Retina (tissue), 1 donor: ENCODE data around the gene TOB1.
A peak's percentile ranks its signal among the peaks of the same experiment; 100 is the strongest.

Experiments
- DNase-seq: peaks from one replicate; pipeline ENCODE4 v3.0.0-alpha.2; 2016

TOB1 gene, protein sequence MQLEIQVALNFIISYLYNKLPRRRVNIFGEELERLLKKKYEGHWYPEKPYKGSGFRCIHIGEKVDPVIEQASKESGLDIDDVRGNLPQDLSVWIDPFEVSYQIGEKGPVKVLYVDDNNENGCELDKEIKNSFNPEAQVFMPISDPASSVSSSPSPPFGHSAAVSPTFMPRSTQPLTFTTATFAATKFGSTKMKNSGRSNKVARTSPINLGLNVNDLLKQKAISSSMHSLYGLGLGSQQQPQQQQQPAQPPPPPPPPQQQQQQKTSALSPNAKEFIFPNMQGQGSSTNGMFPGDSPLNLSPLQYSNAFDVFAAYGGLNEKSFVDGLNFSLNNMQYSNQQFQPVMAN

DNA sequence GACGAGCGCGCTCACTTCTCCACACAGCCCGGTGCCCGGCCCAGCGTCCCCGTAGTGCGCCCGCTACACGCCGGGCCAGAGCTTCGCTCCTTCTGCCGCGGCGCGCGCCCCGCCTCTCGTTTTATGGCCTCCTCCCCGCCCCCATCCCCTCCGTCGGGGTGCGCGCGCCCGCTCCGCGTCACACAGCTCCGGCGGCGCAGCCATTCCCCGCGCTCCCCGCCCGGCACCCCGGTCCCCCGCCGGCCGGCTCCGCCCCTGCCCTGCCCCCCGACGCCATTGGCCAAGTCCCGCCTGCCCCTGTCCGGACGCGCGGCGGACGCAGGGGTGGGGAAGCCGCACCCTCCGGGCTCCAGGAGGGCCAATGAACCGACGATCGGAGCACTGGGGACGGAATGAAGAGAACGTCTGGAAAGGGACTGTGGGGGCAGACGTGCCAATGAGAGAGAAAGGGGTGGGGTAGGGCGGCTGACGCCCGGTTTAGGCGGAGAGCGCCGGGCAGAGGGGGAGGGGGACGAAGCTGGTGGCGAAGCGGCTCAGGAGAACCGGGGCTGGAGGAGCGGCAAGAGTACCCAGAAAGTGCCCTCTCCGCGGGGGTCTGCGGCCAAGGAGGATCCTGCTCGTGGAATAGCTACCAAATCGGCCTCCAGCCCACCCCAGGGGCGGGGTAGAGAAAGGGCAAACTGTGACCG, at the start of gene TOB1:
Gene TOB1 (minus strand): TSS at position 94 of the 689 bp plus-strand sequence. CDS start 2,337 bp downstream, outside the sequence.
- DNase-seq: peak; percentile 93

DNA sequence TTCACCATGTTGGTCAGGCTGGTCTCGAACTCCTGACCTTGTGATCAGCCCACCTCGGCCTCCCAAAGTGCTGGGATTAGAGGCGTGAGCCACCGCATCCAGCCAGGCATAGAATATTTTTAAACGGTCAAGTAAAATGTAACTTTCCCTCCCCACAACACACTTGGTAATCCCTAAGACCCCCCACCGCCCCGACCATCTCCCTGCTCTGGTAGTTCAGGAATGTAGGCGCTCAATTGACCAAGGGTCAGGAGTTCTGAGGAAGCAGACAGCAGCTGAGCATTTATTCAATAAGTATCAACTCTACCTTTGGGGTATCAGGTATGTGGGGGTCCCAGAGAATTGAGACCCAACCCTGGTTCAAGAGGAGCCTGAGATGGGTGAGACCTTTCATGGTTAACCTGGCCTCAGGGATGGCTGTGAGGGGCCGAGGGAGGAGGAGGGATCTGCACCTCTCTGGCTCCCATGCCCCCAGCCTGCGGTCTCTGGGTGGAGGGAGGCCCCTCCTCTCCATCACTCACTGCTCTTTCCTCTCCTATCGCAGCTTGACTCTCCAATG, 48.4 kb upstream of the TOB1 start:
- no peak for DNase-seq

DNA sequence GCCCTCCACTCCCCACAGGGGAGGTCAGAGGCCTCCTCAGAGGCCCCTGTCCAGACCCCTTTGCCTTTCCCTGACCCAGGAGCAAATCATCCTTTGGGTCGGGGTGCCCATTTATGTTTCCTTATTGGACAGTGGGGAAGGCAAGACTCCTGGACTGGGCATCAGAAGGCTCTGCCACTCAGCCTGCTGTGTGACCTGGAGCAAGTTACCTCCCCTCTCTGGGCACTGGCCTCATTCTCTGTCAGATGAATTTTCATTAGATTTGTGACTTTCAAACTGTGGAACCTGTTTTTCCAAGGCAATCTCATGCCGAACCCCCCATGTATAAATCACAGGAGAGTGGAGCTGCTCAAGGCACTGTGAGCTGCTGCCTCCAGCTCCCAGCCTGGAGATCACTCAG, 47.0 kb upstream of the TOB1 start:
- DNase-seq: no peak

DNA sequence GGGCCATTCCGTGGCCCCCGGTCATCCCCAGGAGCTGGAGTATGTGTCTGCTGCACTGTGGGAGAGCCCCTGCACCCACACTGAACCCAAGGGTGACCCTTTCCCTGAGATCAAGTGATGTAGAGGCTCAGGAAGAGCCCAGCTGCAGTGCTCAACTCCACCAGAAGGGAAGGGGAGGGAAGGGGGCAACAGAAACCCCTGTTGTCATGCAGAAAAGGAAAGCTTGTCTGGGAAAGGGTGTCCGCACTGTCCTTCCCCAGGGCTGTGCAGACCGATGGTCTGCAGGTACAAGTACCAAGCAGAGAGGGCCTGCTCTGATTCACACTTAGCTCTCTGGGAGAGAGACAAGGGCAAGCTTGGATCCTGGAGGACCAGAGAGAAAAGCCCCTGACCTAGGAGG, 45.7 kb upstream of the TOB1 start:
- no peak for DNase-seq

DNA sequence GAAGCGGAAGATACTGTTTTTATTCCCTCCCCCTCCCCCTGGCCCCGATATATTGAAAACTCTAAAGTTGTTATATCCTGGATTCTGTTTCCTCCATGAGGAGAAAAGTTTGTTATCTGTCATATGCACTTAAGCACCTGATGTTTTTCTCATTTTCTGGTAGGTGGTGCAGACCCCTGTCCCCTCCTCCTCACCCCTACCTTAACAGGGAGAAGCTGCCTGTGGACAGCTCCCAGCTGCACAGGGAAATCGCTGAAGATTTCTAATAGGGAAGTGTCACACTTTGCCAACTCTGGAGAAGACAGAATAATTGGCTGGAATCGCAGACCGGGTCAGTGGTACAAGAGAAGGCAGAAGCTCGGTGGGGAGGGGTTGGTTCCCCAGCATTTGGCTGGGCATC, 45.3 kb upstream of the TOB1 start:
- no peak for DNase-seq

DNA sequence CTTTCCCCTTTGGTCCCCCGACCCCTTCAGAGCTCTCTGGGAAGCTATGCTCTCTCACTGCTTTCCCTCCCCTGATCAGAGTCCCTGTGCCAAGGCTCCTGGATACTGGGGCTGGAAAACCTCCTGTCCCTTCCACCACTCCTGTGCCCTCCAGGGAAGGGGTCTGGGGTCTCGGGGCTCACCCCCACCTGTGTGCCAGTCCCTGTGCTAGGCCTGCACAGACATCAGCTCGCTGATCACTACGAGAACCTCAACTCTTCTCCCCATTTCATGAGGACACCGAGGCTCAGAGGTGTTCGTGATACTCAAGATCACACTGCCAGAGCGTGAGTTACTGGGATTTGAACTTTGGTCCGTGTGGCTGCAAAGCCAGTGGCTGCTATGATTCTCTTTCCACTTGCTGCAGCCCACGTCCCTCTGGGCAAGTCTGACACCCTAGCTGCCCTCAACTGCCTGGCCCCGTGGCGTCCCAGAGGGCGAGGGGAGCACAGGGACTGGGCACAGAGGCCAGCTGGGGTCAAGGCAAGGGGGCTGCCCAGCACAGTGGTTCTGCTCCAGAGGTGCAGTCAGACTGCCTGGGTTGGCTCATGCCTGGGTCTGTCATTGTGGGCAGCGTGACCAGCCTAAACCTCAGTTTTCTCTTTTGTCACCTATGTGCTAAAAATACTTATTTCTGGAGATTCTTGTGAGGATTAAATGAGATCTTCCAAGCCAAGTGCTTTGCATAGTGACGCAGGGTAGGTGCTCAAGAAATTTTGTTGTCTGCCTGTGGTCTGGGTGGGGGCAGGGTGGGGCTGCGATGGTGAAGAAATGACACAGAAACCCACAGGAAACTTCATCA, 43.8 kb upstream of the TOB1 start:
- no peak for DNase-seq

DNA sequence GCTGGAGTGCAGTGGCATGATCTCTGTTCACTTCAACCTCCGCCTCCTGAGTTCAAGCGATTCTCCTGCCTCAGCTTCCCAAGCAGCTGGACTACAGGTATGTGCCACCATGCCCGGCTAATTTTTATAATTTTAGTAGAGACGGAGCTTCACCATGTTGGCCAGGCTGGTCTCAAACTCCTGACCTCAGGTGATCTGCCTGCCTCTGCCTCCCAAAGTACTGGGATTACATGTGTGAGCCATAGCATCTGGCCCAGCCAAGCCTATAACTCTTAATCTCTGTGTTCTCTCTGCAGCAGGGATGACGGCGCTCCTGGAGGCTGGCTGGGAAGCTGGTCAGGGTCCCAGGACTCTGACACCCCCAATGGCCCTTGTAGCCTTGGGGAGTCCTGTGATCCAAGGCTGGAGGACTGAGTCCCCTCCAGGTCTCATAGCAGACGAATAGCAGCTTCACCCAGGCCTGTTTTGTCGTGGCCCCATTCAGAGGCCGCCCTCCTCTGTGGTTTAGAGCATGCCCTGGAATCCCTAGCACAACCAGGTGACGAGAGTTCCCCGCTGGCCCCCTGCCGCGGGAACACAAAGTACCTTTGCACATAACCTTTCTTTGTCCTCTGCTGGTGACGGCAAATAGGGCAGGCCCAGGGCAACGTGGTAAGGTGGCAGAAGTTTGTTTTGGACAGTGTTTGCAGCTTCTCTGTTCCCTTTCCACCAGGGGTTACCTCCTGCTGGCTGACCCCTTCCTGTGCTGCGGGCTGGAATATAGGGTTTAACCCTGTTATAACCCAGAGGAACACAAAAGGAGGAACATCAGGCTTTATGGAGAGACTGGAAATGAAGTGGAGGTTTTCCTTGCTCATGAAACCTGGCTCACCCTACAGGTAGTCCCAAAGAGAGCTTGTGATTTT, 43.0 kb upstream of the TOB1 start:
- DNase-seq: peak; percentile 30

DNA sequence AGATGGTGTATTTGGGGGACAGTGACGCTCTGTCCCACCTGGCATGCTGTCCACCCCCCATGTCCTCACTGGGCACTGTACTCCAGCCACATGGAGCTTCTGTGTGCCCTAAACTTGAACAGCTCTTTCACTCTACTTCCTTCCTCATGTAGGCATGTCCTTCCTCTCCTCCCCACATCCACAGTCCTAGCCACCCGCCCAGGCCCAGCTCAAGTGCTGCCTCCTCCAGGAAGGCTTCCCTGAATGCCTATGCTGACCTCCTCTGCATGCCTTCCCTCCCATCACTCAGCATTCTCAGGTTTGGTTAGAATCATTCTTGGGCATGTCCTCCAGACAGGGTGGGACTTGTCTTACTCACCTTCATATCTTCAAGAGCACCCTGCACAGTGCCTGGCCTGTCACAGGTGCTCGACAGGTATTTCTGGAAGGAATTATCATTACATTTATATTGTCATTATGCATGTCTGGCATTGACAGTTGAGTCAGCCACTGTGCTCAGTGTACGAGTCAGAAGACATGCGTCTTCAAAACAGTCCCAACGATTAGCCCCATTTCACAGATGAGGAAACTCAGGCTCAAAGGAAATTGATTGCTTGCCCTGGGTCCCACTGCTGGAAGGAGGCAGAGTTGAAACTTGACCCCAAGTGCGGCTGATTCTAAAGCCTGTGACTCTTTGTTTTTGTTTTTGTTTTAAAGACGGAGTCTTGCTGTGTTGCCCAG, 42.1 kb upstream of the TOB1 start:
- no peak for DNase-seq

DNA sequence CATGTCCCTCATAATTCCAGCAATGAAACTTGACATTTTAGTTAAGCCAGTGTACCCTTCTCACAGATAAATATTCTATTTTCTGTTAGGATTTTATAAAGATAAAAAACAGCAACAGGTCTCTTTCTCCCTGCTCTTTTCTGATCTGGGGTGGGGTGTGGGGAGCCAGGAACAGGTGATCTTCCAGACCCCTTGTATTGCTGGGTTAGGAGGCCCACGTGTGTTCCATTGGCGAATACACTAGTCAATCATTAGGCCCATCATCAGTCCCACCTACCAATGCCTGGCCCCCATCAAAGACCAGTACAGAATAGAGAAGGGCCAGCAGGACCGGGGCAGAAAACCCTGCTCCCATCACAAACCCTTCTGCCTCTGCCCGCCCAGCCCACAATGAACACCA, 40.3 kb upstream of the TOB1 start:
- DNase-seq: no peak

DNA sequence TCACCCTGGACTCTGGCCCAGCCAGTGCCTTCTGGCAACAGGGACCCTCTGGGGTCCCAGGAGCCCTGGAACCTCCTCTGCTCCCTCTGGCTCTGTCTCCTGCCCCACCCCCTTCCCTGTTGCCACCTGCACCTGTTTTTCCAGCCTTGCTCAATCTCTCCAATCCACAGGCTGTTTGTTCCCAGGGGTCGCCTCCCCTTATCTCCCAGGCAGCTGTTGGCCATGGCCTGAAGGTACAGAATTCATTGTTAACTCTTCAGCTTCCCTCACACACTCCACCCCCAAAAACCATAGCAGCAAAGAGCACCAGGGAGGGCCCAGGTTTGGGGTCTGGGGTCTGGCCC, 39.3 kb upstream of the TOB1 start:
- DNase-seq: no peak

DNA sequence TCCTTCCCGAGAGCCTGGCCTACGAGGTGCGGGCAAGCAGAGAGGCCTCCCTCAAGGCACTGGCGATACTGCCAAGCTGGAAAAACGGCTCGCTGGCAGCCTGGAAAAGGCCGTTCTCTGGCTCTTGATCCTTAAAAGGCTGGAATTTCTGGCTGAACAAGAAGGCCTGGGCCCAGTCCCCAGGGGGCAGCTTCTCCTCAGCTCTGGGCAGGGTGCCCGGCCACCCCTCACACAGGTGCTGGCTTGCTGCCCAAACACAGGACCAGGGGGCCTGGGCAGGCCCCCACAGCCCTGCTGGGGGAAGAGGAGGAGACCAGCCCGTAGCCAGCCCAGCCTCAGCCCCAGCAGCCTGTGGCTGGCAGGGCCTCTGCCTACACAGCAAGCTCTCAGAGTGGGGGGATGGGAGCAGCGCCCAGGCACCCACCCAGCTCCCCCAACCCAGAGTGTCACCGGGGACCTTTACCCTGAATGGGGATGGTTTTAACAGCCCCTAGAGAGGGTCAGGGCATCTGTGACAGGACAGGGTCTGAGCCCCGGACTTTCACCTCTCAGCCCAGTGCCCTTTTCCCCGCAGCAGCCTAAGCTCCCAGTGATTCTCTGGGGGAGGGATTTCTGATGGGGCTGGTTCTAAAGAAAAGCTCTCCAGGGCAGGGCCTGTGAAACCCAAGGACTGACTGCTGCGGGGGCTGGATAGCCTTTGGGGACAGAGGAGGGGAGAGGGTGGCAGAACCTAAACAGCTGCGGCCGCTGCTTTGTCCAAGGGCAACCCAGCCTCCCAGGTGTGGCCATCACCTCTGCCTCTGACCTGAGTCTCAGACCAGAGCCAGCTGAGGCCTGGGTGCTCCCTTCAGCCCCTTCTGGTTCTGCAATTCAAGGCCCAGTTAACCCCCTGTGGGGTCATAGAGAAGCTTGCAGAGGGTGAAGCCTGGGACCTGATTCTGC, 38.6 kb upstream of the TOB1 start:
- peak; percentile 53 for DNase-seq

DNA sequence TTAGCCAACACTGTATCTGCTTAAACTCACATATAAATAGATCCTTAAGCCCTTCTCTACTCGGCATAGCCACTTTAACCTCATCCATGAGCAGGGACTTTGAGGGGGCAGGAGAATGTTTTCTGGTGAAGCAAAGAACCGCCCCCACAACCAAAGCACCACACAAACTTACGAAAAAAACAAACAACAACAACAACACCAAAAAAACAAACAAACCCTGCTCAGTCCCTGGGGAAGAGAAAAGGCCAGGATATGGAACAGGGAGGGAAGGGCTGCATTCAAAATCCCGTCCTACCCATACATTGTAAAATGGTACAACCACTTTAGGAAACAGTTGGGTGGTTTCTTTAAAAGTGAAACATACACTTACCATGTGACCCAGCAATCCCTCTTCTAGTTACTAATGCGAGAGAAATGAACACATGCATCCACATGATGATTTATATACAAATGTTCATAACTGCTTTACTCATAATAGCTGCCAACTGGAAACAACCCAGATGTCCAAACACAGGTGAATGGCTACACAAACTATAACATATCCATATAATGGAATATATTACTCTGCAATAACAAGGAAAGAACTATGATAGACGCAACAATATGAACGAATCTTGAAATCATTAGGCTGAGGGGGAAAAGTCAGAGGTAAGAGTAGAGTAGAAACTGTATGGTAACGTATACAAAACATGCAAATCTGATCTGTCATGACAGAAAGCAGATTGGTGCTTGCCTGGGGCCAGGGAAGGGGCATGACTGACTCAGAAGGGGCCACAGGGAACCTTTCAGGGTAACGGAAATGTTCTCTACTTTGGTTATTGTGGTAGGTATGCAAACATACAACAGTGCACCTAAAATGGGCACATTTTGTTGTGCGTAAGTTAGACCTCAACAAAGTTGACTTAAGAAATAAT, 37.7 kb upstream of the TOB1 start:
- no peak for DNase-seq

DNA sequence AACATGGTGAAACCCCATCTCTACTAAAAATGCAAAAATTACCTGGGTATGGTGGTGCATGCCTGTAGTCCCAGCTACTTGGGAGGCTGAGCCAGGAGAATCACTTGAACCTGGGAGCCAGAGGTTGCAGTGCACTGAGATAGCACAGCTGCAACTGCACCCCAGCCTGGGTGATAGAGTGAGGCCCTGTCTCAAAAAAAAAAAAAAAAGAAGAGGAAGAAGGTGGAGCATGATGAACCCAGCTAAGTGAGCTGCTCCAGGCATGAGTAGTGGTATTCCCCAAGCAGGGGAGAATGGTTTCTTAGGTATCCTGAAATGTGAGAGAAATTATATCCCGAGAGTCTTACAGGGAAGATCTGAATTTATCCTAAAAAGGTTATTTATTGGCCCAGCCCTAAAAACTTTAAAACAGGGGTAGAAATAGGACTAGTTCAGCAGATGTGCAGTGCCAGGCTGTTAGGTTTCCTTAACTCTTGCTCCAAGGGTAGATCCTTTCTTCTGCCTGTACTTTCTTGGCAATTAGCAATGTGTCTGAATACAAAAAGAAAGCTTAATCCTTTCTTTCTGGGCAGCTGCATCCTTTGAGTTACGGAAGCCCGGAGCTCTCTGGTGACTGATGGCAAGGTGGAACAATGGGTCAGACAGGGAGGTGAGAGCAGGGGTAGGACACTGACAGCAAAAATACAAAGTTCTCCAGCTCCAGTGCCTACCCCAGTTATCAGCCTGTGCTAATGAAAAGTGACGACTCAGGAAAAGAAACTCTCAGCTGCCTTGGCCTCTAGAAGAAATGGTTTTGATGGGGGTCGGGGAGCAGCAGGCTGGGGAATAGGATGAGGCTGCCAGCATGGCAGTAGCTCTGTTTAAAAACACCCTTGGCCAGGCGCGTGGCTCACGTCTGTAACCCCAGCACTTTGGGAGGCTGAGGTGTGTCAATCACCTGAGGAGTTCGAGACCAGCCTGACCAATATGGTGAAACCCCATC, 36.5 kb upstream of the TOB1 start:
- DNase-seq: peak; percentile 53

DNA sequence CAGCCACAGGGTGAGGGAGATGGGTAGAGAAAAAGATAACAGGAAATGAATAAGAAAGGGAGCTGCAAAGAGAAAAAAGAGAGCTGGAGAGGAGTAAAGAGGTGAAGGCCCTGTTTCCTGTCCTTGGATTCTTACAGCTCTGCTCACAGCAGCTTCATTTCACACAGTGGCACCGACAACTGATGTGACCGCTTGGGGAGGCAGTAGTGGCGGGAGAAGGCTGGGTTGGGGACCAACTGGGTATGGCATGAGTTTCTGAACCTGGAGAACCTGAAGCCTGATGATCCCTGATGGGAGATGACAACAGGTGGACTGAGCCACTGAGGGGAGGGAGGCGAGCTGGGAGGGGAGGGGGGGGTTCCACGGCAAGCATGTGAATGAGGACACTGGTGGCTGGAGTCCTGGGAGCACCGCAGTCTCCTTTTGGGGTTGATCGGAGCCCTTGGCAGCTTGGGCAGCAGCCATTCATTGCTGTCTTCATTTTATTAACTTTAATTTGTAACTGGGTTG, 34.3 kb upstream of the TOB1 start:
- DNase-seq: no peak

DNA sequence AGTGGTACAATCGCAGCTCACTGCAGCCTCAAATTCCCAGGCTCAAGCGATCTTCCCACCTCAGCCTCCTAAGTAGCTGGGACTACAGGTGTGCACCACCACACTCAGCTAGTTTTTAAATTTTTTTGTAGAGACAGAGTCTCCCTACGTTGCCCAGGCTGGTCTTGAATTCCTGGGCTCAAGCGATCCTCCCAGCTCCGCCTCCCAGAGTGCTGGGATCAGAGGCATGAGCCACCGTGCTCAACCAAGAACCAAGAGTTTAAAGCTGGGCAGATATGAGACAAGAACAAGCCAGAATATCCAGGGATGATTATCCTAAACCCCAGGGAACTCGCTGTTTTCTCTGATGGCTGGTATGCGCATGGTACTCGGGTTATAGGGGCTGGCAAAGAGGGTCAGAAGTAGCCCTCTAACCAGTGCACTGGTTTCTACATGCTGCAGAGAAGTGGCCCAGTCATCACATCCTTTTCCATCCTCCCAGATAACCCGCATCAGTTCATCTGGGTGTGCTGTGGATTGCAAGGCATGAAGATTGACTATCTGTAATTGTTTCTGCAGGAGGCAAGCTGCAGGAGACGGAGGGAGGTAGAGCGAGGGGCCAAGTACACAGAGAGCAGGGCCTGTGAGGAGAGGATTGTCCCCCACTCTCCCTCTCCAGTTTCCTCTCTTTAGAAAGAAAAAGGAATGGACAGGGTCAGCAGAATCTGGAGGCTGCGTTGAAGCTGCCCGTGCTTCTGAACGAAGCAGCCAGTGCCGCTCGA, 33.6 kb upstream of the TOB1 start:
- peak; percentile 25 for DNase-seq

DNA sequence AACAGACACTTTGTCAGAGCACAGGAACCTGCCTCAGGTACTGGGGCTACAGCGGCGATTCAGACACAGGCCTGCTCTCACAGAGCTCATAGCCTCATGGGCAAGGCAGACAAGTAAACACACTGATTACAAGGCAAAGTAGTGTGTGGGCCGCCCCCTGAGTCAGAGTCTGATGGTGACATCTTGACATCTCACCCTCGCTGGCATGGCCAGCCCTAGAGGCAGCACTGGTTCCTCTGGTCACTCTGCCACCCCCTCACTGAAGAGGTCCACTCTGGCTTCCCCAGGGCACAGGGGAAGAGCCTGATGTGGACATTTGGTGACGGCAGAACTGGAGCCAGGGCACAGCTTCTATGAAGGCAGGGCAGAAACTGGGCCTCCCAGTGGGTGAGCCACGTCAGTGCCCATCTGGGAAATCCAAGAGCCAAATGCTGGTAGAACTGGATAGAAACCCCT, 32.9 kb upstream of the TOB1 start:
- DNase-seq: no peak
